K562 (cell line): ENCODE measurements around the gene POLR2M. TPM values are rescaled to one million over a fixed set of nuclear protein-coding genes. Genes with fewer than 3 reads are reported as not detected.

Source experiments
- DACH1 ChIP-seq: fragments of 450-650 bp; IDR thresholded peaks from 2 replicates; pipeline ENCODE4 v1.6.1; 2018; ENCODE audit not compliant: partially characterized antibody
- DIDO1 ChIP-seq: fragments of 450-650 bp; IDR thresholded peaks from 2 replicates; pipeline ENCODE4 v1.6.1; 2016; ENCODE audit warnings: low read depth, missing biosample characterization, missing genetic modification characterization
- E2F3 ChIP-seq: fragments of 250-450 bp; sonication (Bioruptor Pico); IDR thresholded peaks from 2 replicates; pipeline ENCODE4 v1.4.0; 2020; ENCODE audit warnings: mild to moderate bottlenecking
- GABPB2 ChIP-seq: fragments of 250-450 bp; sonication (Bioruptor Pico); conservative IDR thresholded peaks from 2 replicates; pipeline ENCODE4 v1.5.1; 2021; ENCODE audit warnings: mild to moderate bottlenecking
- IRF9 ChIP-seq: fragments of 450-650 bp; IDR thresholded peaks from 2 replicates; pipeline ENCODE4 v1.6.1; 2016; ENCODE audit warnings: missing biosample characterization, missing genetic modification characterization
- MITF ChIP-seq: IDR thresholded peaks from 2 replicates; pipeline ENCODE4 v1.6.1; 2014; ENCODE audit warnings: antibody characterized with exemption
- NCOR1 ChIP-seq: fragments of 450-650 bp; IDR thresholded peaks from 2 replicates; pipeline ENCODE4 v1.6.1; 2016; ENCODE audit warnings: mild to moderate bottlenecking, moderate library complexity
- PHB ChIP-seq: fragments of 250-450 bp; sonication (Bioruptor Pico); IDR thresholded peaks from 2 replicates; pipeline ENCODE4 v1.5.0; 2021
- RBM25 ChIP-seq: fragments of 200-400 bp; formaldehyde crosslinking; IDR thresholded peaks from 2 replicates; pipeline ENCODE4 v1.6.1; 2018; ENCODE audit warnings: low read length, low read depth, moderate library complexity; ENCODE audit not compliant: severe bottlenecking
- SMARCE1 ChIP-seq: fragments of 450-650 bp; IDR thresholded peaks from 2 replicates; pipeline ENCODE4 v1.7.1; 2016; ENCODE audit warnings: mild to moderate bottlenecking
- TARDBP ChIP-seq: fragments of 450-650 bp; IDR thresholded peaks from 2 replicates; pipeline ENCODE4 v1.6.1; 2016
- TRIM28 ChIP-seq: fragments of 450-650 bp; IDR thresholded peaks from 2 replicates; pipeline ENCODE4 v1.6.1; 2017
- U2AF1 ChIP-seq: fragments of 200-400 bp; formaldehyde crosslinking; optimal IDR thresholded peaks from 2 replicates; pipeline ENCODE3; 2017; ENCODE audit warnings: mild to moderate bottlenecking, low read depth, low read length, moderate library complexity
- ZFP1 ChIP-seq: fragments of 450-650 bp; formaldehyde crosslinking; IDR thresholded peaks from 2 replicates; pipeline ENCODE4 v1.4.0; 2020; ENCODE audit warnings: mild to moderate bottlenecking, mixed read lengths
- ZNF3 ChIP-seq: fragments of 250-450 bp; sonication (Bioruptor Pico); IDR thresholded peaks from 2 replicates; pipeline ENCODE4 v1.5.0; 2021; ENCODE audit warnings: mild to moderate bottlenecking, moderate library complexity
- ZNF584 ChIP-seq: fragments of 200-800 bp; sonication (Bioruptor generic); IDR thresholded peaks from 2 replicates; pipeline ENCODE4 v1.6.1; 2016; ENCODE audit warnings: low read depth, mild to moderate bottlenecking, missing genetic modification characterization, missing compliant biosample characterization
- ZNF717 ChIP-seq: fragments of 250-450 bp; sonication (Bioruptor Pico); IDR thresholded peaks from 2 replicates; pipeline ENCODE4 v1.5.0; 2021
- ZSCAN29 ChIP-seq: fragments of 450-650 bp; IDR thresholded peaks from 2 replicates; pipeline ENCODE4 v1.6.1; 2017
- polyA plus RNA-seq, 8 experiments: library from polyadenylated mRNA; depleted of rRNA in 4 of 8; stranded (reverse) in 5 of 8; unstranded in 3 of 8; fragments of >200 nt; fragmentation: Nextera tagmentation in 2 of 8; fragmentation: Illumina TruSeq in 1 of 8; extraction: Ambion mirVana in 2 of 8; extraction: Trizol in 1 of 8; gene quantifications; 2 replicates each; pipeline versions ENCODE4 v1.2.1 to v1.2.3, GENCODE V29; 2011 to 2014; ENCODE audit warnings: inconsistent platforms in 1 of 8, missing spikeins in 1 of 8
- total RNA-seq, 7 experiments: library from RNA; depleted of rRNA in 6 of 7; stranded (reverse); fragments of >200 nt in 6 of 7; fragmentation: Illumina TruSeq in 2 of 7; extraction: Trizol in 2 of 7; gene quantifications; 2 replicates each; pipeline versions ENCODE4 v1.2.1 to v1.2.3, GENCODE V29; 2011 to 2021; ENCODE audit warnings: low replicate concordance in 1 of 7
- TF ChIP-seq, protein P1 (sequence below): sonication (generic); formaldehyde crosslinking; IDR thresholded peaks from 2 replicates; pipeline ENCODE4 v1.8.0; 2023; ENCODE audit warnings: mild to moderate bottlenecking, missing genetic modification reagents
- TF ChIP-seq, protein P2 (sequence below): fragments of 450-650 bp; formaldehyde crosslinking; IDR thresholded peaks from 2 replicates; pipeline ENCODE4 v1.4.0; 2020; ENCODE audit warnings: mild to moderate bottlenecking, moderate library complexity
- TF ChIP-seq, protein P3 (sequence below), 2 experiments: fragments of 450-650 bp; IDR thresholded peaks; 2 replicates each; pipeline ENCODE4 v1.6.1; 2016

The POLR2M gene
- total and polyA plus RNA-seq, 9 of the 15 experiments (the other 6 are each of a cell fraction or from before 2014, with no cell fraction given) = 9.2 to 1,050 (median 43.0) TPM

DNA sequence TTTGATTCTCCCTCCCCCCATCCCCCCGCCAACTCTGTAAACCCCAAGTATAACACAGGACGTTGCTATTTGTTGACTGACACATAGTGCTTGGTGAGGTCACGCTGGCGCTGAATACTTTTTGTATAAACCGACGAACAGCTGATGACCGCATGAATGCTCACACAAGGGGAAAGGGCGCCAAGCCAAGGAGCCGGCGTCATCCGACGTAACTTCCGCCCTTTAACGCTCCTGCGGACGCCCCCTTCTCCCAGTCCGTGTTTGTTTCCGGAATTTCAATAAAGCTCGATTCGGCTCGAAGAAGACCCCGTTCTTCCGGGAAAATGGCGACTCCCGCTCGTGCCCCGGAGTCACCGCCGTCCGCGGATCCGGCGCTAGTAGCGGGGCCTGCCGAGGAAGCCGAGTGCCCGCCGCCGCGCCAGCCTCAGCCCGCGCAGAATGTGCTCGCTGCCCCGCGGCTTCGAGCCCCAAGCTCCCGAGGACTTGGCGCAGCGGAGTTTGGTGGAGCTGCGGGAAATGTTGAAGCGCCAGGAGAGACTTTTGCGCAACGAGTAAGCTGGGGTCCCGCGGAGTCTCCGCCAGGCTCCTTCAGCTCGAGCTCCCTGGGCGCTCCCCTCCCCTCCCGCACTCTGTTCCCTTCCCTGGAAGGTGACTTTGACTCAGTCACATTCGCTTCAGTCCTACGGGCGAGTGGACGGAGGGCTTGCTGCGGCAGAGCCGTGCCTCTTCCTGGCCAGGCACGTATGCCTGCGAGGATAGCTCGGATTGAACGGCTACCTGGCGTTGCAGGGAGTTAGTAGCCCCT lies at the start of gene POLR2M (continued):
- TF ChIP-seq, protein P1, sequence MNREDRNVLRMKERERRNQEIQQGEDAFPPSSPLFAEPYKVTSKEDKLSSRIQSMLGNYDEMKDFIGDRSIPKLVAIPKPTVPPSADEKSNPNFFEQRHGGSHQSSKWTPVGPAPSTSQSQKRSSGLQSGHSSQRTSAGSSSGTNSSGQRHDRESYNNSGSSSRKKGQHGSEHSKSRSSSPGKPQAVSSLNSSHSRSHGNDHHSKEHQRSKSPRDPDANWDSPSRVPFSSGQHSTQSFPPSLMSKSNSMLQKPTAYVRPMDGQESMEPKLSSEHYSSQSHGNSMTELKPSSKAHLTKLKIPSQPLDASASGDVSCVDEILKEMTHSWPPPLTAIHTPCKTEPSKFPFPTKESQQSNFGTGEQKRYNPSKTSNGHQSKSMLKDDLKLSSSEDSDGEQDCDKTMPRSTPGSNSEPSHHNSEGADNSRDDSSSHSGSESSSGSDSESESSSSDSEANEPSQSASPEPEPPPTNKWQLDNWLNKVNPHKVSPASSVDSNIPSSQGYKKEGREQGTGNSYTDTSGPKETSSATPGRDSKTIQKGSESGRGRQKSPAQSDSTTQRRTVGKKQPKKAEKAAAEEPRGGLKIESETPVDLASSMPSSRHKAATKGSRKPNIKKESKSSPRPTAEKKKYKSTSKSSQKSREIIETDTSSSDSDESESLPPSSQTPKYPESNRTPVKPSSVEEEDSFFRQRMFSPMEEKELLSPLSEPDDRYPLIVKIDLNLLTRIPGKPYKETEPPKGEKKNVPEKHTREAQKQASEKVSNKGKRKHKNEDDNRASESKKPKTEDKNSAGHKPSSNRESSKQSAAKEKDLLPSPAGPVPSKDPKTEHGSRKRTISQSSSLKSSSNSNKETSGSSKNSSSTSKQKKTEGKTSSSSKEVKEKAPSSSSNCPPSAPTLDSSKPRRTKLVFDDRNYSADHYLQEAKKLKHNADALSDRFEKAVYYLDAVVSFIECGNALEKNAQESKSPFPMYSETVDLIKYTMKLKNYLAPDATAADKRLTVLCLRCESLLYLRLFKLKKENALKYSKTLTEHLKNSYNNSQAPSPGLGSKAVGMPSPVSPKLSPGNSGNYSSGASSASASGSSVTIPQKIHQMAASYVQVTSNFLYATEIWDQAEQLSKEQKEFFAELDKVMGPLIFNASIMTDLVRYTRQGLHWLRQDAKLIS (CRISPR knock-in tag) = peak; percentile 46; the same call in 1 of the 2 replicates
- TF ChIP-seq TARDBP (0 out of 2 replicates have a peak, but pooled peaks have one; percentile 69), ZNF717 (CRISPR knock-in tag) (no peak), ZFP1 (CRISPR knock-in tag) (no peak), ZNF3 (CRISPR knock-in tag) (no peak), SMARCE1 (no peak), DACH1 (peak; percentile 95), MITF (no peak), GABPB2 (no peak), PHB (CRISPR knock-in tag) (no peak), RBM25 (no peak), IRF9 (no peak), ZSCAN29 (no peak), TRIM28 (no peak), ZNF584 (CRISPR knock-in tag) (no peak), E2F3 (CRISPR knock-in tag) (peak; percentile 88), U2AF1 (no peak), NCOR1 (0 out of 2 replicates have a peak, but pooled peaks have one; percentile 11), DIDO1 (tag) (peak; percentile 81)
- TF ChIP-seq, protein P2, sequence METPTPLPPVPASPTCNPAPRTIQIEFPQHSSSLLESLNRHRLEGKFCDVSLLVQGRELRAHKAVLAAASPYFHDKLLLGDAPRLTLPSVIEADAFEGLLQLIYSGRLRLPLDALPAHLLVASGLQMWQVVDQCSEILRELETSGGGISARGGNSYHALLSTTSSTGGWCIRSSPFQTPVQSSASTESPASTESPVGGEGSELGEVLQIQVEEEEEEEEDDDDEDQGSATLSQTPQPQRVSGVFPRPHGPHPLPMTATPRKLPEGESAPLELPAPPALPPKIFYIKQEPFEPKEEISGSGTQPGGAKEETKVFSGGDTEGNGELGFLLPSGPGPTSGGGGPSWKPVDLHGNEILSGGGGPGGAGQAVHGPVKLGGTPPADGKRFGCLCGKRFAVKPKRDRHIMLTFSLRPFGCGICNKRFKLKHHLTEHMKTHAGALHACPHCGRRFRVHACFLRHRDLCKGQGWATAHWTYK (CRISPR knock-in tag) = peak; percentile 34; the same call in 1 of the 2 replicates
- TF ChIP-seq, protein P3, sequence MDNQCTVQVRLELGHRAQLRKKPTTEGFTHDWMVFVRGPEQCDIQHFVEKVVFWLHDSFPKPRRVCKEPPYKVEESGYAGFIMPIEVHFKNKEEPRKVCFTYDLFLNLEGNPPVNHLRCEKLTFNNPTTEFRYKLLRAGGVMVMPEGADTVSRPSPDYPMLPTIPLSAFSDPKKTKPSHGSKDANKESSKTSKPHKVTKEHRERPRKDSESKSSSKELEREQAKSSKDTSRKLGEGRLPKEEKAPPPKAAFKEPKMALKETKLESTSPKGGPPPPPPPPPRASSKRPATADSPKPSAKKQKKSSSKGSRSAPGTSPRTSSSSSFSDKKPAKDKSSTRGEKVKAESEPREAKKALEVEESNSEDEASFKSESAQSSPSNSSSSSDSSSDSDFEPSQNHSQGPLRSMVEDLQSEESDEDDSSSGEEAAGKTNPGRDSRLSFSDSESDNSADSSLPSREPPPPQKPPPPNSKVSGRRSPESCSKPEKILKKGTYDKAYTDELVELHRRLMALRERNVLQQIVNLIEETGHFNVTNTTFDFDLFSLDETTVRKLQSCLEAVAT (IDR thresholded peaks at IDR 0.05) = 0 out of 4 replicates have a peak, but pooled peaks of 1 of the 2 experiments have one; percentile 38
